Measurements from ENCODE around the gene DOK6. TPM values are rescaled to one million over a fixed set of nuclear protein-coding genes. Genes with fewer than 3 reads are reported as not detected.

DOK6 gene
- total and polyA plus RNA-seq, 10 donors, result 0.09 to 2.0 (median 0.40) TPM

GRCh38 chr18:69734536-69734935 is 333.8 kb downstream of the DOK6 start:
- Histone ChIP-seq H3K4me1 (no peaks in the 10 kb centered on the region), H3K27me3 (replicated peaks in 1 of 7) (no peaks in the 10 kb centered on the region), H3K27ac (no peak overlapping the region), H3K4me3 (no peak overlapping the region), H3K9me3 (peaks cover 0 to 6% (median 0%) of the 10 kb centered on the region in 8 donors), H3K36me3 (no peaks in the 10 kb centered on the region)
- 82 to 94% (median 90%) methylated on average over 2 of the region's 2 CpGs for WGBS, 5 donors
- intact Hi-C loops (cut with DNase I; ENCODE audit: low total_unique reads), result no loop called here
- no peak for DNase-seq
- TF ChIP-seq POLR2A (IDR thresholded peaks at IDR 0.05), result no peak
- TF ChIP-seq POLR2AphosphoS5 (IDR thresholded peaks at IDR 0.05), result no peak
- TF ChIP-seq CTCF (IDR thresholded peaks at IDR 0.05 in 8 of 11, conservative IDR thresholded peaks at IDR 0.05 in 3 of 11), result no peak

GRCh38 chr18:69736730-69737129 is 336.0 kb downstream of the DOK6 start:
- 79 to 89% (median 84%) methylated on average over 2 of the region's 2 CpGs for WGBS, 5 donors
- DNase-seq, result no peak
- H3K27me3 ChIP-seq (replicated peaks in 1 of 7), result no peaks in the 10 kb centered on the region
- H3K27ac ChIP-seq, result no peak overlapping the region
- H3K9me3 ChIP-seq, result peaks cover 0 to 6% (median 0%) of the 10 kb centered on the region in 8 donors
- no peaks in the 10 kb centered on the region for H3K36me3 ChIP-seq
- H3K4me1 ChIP-seq, result no peaks in the 10 kb centered on the region
- no peak overlapping the region for H3K4me3 ChIP-seq
- no peak for TF ChIP-seq POLR2AphosphoS5 (IDR thresholded peaks at IDR 0.05)
- no peak for TF ChIP-seq CTCF (IDR thresholded peaks at IDR 0.05 in 8 of 11, conservative IDR thresholded peaks at IDR 0.05 in 3 of 11)
- no peak for TF ChIP-seq POLR2A (IDR thresholded peaks at IDR 0.05)
- intact Hi-C loops (cut with DNase I; ENCODE audit: low total_unique reads), result no loop called here

- Histone ChIP-seq H3K9me3 (peaks cover 0 to 6% (median 0%) of the 10 kb centered on the region in 8 donors), H3K27ac (no peak overlapping the region), H3K36me3 (no peaks in the 10 kb centered on the region), H3K27me3 (replicated peaks in 1 of 7) (no peaks in the 10 kb centered on the region), H3K4me3 (no peak overlapping the region), H3K4me1 (no peaks in the 10 kb centered on the region)
- DNase-seq, result no peak
- intact Hi-C loops (cut with DNase I; ENCODE audit: low total_unique reads), result no loop called here
- TF ChIP-seq POLR2AphosphoS5 (IDR thresholded peaks at IDR 0.05), result no peak
- no peak for TF ChIP-seq POLR2A (IDR thresholded peaks at IDR 0.05)
- no peak for TF ChIP-seq CTCF (IDR thresholded peaks at IDR 0.05 in 8 of 11, conservative IDR thresholded peaks at IDR 0.05 in 3 of 11)
- WGBS, 5 donors, result 91 to 96% (median 94%) methylated on average over 3 of the region's 3 CpGs
Observed at GRCh38 chr18:69737851-69738250, 337.2 kb downstream of the DOK6 start.

- Histone ChIP-seq H3K4me1 (no peaks in the 10 kb centered on the region), H3K36me3 (no peaks in the 10 kb centered on the region), H3K27me3 (replicated peaks in 1 of 7) (no peaks in the 10 kb centered on the region), H3K27ac (no peak overlapping the region), H3K9me3 (peaks cover 0 to 10% (median 3%) of the 10 kb centered on the region in 8 donors), H3K4me3 (no peak overlapping the region)
- no peak for DNase-seq
- 93 to 100% (median 93%) methylated on average over 2 of the region's 2 CpGs for WGBS, 5 donors
- intact Hi-C loops (cut with DNase I; ENCODE audit: low total_unique reads), result no loop called here
- no peak for TF ChIP-seq POLR2AphosphoS5 (IDR thresholded peaks at IDR 0.05)
- TF ChIP-seq CTCF (IDR thresholded peaks at IDR 0.05 in 8 of 11, conservative IDR thresholded peaks at IDR 0.05 in 3 of 11), result no peak
- no peak for TF ChIP-seq POLR2A (IDR thresholded peaks at IDR 0.05)
Observed at GRCh38 chr18:69747388-69747787, 346.7 kb downstream of the DOK6 start.

Measured in spleen (tissue), 11 donors.